HG02642 (cell line): ENCODE measurements around the gene MRPS26.
A peak's percentile ranks its signal among the peaks of the same experiment; 100 is the strongest.
"Not testable (repeated sequence)": the region's sequence is repeated elsewhere in the genome, so short reads cannot be mapped to it uniquely, and the experiment has no call there.

ENCODE experiments used
- ATAC-seq: cut with Tn5 transposase; IDR thresholded peaks from one replicate; pipeline ENCODE4 v1.9.1; 2021; ENCODE audit warnings: mild to moderate bottlenecking; ENCODE audit not compliant: unreplicated experiment, poor library complexity

MRPS26 gene

GRCh38 chr20:3045816-3046676, at the start of gene MRPS26:
Gene MRPS26, plus strand, starts transcription at chr20:3046052. Its CDS starts 17 bp downstream, at chr20:3046069.
- ATAC-seq: peak; percentile 88

DNA sequence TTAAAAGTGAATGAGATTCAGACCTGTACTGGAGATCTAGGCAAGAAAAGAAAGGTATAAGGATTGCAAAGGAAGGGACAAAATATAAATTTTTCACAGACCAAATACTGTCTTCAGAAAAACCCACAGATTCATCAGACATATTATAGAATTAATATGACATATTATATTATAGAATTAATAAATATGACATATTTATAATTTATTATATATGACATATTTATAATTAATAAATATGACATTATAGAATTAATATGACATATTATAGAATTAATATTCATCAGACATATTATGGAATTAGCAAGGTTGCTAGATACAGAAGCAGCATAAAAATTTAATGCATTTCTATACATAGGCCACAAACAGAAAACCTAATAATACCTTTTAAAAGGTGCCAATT, 47.1 kb upstream of the MRPS26 start:
- ATAC-seq: no peak

GRCh38 chr20:3000852-3001523, 44.9 kb upstream of the MRPS26 start:
- peak; percentile 62 for ATAC-seq

GRCh38 chr20:3003416-3003815, 42.4 kb upstream of the MRPS26 start:
- ATAC-seq: no peak

GRCh38 chr20:3010985-3011723, 34.7 kb upstream of the MRPS26 start:
- ATAC-seq: no peak

DNA sequence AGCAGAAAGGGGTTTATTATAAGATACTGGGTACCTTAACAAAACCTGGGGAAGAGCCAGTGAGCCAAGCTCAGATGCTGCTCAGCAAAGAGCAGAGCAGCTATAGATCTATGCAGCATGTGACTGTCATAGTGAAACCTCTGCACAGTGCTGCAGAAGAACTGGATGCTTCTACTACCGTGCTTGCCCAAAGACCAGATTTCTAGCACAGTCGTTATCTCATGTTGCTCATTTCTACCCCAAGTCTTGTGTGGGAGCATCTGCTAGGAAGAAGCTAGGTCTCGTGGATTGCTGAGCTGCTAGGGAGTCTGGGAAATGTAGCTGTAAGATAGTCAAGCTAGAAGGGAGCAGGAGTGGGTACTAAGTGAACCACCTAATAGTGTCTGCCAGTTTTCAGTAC, 34.1 kb upstream of the MRPS26 start:
- no peak for ATAC-seq

- no peak for ATAC-seq
These were observed 32.1 kb upstream of the MRPS26 start for GRCh38 chr20:3013771-3014170.

DNA sequence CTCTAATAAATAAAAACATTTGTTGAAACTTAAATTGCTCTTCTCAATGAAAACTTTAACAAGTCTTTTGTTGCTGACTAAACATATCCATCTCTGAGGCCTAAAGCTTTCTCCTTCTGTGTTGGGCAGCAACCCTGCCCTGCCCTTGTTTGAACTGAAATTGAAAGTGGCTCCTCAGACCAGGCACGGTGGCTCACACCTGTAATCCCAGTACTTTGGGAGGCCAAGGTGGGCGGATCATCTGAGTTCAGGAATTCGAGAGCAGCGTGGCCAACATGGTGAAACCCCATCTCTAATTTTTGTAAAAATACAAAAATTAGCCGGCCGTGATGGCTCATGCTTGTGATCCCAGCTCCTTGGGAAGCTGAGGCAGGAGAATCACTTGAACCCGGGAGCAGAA, 31.7 kb upstream of the MRPS26 start:
- ATAC-seq: no peak

- no peak for ATAC-seq
These were observed 31.2 kb upstream of the MRPS26 start for GRCh38 chr20:3014662-3015061.

DNA sequence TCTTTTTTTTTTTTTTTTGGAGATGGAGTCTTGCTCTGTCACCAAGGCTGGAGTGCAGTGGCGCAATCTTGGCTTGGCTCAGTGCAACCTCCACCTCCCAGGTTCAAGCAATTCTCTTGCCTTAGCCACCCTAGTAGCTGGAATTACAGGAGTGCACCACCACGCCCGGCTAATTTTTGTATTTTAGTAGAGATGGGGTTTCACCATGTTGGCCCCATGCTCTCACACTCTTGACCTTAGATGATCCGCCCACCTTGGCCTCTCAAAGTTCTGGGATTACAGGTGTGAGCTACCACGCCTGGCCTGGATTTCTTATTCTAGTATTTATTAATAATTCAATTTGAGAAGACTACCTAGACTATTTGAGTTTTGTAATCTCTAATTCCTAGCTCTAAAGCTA, 30.6 kb upstream of the MRPS26 start:
- ATAC-seq: not testable (repeated sequence)

DNA sequence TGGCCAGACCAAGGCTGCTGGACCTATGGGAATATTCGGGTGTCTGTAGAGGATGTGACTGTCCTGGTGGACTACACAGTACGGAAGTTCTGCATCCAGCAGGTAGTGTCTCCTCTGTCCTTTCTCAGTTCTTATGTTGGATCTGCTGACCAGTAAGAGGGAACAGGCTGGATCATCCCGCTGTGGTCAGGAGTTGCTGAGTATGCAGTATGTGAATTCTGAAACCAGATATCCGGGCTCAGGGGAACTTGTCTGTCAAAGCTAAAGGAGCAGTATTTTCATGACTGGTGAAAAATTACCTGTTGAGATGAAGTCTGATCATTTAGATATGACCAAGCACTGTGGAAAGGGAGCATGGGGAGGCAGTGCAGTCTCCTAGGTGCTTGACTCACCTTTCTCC, 24.5 kb upstream of the MRPS26 start:
- ATAC-seq: no peak

DNA sequence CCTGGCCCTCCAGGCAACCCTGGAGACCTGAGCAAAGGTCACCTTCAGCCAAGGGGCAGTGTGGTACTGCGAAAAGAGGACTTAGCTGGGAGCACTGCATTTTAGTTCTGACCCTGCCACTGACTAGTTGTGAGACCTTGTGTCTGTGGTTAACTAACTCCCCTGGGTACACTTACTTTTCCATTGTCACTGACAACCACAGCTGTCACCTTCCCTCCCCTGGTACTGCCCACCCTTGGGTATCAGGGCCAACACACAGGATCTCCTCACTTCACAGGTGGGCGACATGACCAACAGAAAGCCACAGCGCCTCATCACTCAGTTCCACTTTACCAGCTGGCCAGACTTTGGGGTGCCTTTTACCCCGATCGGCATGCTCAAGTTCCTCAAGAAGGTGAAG, 24.1 kb upstream of the MRPS26 start:
- no peak for ATAC-seq

DNA sequence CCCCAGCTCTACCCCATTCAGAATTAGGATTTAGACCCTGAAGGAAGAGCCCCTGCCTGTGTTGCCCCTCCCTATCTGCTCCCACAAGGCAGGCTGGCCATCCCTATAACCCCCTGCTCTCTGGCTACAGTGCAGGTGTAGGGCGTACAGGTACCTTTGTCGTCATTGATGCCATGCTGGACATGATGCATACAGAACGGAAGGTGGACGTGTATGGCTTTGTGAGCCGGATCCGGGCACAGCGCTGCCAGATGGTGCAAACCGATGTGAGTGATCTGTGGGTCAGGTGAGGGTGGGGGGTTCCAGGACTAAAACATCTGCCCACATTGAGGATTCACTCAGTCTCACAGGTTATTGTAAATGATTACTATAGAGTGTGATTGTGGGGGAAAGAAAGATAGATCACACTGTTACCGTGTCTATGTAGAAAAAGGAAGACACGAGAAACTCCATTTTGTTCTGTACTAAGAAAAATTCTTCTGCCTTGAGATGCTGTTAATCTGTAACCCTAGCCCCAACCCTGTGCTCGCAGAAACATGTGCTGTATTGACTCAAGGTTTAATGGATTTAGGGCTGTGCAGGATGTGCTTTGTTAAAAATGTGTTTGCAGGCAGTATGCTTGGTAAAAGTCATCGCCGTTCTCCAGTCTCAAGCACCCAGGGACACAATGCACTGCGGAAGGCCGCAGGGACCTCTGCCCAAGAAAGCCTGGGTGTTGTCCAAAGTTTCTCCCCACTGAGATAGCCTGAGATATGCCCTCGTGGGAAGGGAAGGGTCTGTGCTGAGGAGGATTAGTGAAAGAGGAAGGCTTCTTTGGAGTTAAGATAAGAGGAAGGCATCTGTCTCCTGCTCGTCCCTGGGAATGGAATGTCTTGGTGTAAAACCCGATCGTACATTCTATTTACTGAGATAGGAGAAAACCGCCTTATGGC, 23.0 kb upstream of the MRPS26 start:
- not testable (repeated sequence) for ATAC-seq

GRCh38 chr20:3027987-3028386, 17.9 kb upstream of the MRPS26 start:
- no peak for ATAC-seq

DNA sequence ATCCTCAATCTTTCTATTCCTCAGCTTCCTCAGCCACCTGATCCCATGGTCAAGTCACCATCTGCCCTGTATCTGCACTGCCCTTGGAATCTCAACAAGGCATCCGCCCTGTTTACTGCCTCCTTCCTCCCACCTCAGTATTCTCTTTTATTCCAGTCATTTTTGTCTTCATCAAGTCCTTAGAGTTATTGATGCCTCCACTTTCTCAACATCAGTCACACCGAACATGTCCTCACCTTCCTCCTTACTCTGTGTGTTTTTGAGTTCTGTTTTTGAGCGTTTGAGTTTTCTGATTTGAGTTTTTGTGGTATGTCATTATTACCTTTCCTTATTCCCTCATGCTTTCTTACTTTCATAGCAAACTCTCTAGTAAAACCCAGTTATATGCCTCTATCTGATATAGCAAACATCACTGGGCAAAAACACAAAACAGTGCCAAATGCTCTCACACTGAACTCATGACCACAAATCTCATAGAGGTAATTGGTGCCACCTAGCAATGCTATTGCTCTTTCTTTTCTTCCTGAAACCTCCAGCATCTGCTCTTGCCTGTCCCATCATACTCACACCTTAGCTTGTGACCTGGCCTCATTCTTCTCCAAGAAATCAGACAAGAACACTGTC, 14.2 kb upstream of the MRPS26 start:
- no peak for ATAC-seq

GRCh38 chr20:3032624-3033023, 13.2 kb upstream of the MRPS26 start:
- no peak for ATAC-seq

DNA sequence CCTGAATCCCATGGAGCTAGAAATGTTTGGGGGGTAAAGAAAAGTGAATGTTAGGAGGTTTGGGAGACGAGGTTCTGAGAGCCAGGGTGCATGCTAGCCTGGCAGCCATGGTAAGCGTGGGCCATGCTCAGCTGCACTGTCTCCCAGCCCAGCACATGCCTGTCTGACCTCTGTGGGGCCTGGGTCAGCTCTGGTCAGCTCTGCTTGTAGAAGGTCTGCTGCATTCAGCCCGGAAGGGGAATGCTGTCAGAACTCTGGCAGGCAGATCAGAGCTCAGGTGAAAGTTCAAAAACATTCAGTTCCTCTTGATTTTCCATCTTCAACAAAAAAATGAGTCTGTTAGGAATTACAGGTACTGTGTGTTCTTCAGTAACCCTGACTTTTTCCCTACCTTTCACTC, 8.2 kb upstream of the MRPS26 start:
- no peak for ATAC-seq

DNA sequence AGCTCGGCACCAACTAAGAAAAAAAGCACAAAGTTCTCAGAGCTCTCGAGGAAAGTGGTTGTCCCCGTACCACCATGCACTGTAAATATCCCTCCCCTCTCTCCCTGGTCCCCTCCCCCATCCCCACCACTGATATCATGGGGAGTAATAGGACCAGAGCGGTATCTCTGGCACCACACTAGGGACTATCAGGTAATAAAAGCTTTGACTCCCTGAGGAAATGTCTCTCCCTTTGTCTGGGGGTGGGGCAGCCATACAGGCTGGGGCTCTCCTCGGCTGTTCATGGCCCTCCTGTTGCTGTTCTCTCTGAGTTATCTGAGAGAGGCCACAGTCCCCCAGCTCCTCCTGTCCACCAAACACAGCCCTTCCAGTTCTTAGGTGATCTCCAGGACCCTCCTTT, 7.4 kb upstream of the MRPS26 start:
- no peak for ATAC-seq

GRCh38 chr20:3039426-3039825, 6.4 kb upstream of the MRPS26 start:
- no peak for ATAC-seq

DNA sequence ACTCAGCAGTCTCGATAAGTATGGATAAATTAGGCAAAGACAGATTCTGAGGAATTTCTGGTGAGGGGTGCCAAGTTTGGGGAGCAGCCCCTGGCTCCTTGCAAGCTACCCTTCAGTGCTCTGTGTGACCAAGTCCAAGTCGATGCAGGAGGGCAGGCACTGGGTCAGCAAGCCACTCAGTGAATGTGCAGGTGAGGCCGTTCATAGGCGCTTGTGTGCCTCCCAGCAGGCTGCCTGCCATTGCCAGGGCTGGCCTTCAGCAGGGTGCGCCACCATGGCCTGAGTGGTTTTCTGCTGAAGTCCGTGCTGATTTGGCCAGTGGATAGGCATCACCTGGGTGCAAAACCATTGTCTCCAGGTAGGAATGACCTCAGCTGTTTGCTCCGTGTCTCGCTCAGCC, 5.8 kb upstream of the MRPS26 start:
- ATAC-seq: no peak
